GM11168 (cell line): Measurements from ENCODE around the gene FHL5.
"Not testable (repeated sequence)": the region's sequence is repeated elsewhere in the genome, so short reads cannot be mapped to it uniquely, and the experiment has no call there.

Experiments used
- in situ Hi-C: fragments of 300-500 bp; cut with MboI; formaldehyde crosslinking; loops from one replicate; pipeline ENCODE4 v1.12.0; 2022; ENCODE audit warnings: low sequenced_read_pairs; ENCODE audit not compliant: unreplicated experiment

The FHL5 gene

GRCh38 chr6:96608074-96608473 is 45.1 kb downstream of the FHL5 start:
- in situ Hi-C loops, result no loop called here

GRCh38 chr6:96610019-96610418 is 47.1 kb downstream of the FHL5 start:
- in situ Hi-C loops, result no loop called here

DNA sequence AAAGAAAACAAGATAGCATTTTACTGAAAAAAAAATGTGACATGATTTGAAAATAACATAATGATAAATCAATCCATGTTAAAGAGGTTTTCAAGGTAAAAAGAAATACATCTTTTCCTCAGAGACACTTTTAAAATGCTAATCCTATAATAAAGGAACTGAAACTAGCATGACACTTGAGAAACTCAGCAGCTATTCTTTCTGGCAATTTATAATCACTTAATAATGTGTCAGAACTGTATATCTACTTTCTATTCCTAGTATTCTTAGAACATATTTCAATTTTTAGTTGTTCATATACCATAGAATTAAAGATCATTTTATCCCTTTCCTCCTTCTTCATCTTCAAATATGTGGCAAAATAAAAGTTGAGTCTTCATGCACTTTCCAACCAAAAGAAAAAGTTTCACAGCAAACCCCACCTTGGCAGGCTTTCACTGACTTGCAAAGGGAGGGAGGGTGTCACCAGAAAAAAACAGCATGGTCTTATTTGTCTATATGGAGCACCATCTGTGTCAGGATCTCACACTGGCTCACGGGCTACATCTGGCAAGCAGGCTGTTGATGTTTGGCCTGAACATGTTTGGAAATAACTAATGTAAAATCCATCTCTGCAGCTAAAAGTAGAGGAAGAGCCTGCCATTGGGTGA is 48.5 kb downstream of the FHL5 start:
- in situ Hi-C loops, result no loop called here

- in situ Hi-C loops, result no loop called here
Observed at GRCh38 chr6:96613291-96613999, 50.5 kb downstream of the FHL5 start.

DNA sequence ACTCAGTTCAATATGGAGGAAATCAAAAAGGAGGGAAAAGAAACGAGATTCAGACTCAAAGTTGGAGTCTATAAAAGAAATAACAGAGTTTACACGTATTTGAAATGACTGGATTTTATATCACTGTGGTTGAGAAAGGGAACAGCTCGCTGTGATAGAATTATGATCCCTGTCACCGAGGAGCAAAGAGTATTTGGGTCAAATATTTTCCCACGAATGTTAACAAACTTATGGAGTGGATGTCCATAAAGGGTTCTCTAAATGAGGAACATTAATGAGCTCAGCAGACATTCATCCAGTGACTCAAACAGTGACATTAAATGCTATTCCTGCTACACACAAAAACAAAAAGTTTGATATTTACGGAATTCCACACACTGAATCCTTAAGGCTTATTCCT is 57.9 kb downstream of the FHL5 start:
- in situ Hi-C loops, result no loop called here

DNA sequence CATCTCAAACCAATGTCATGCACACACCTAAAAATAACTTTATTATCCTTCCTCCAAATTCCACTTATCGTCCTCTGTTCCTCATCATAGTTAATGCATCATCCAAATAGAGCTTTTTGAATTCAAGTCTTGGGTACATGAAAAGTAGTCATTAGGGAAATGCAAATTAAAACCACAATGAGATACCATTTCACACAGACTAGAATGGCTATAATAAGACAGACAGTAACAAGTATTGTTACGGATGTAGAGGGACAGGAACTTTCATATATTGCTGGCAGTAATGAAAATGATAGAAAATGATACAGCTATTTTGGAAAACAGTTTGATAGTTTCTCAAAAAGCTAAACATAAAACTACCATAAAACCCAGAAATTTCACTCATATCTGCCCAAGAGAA is 59.1 kb downstream of the FHL5 start:
- in situ Hi-C loops, result no loop called here

DNA sequence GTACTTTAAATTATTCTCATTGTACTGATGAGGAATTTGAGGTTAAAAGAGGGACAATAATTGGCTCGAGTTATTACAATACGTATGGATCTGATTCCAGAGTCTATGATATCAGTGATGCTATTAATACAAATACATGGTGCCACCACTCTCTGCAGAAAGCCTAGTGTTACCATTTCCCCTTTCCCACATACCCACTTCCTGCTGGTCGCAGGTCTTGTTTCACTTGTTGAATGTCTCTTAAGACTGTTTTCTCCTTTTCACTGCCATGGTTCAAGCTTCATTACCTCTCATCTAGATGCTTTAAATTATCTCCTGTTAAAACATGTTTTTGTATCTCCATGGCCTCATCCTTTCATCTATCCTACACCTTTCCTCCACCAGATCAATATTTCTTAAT is 62.0 kb downstream of the FHL5 start:
- in situ Hi-C loops, result loop anchor here (5.0 kb wide), 1 partner anchor 272 kb away; the partner anchor contains the start of gene NDUFAF4

GRCh38 chr6:96626759-96627364 is 63.9 kb downstream of the FHL5 start:
- in situ Hi-C loops, result loop anchor here (5.0 kb wide), 1 partner anchor 270 kb away; the partner anchor contains the start of gene NDUFAF4

- in situ Hi-C loops, result loop anchor here (5.0 kb wide), 1 partner anchor 421 kb away; no protein-coding TSS in a partner anchor
Observed at GRCh38 chr6:96631248-96631647, 68.3 kb downstream of the FHL5 start.

GRCh38 chr6:96637979-96638378 is 75.1 kb downstream of the FHL5 start:
- in situ Hi-C loops, result not testable (repeated sequence)

- in situ Hi-C loops, result no loop called here
Observed at GRCh38 chr6:96645106-96645505, 82.2 kb downstream of the FHL5 start.

DNA sequence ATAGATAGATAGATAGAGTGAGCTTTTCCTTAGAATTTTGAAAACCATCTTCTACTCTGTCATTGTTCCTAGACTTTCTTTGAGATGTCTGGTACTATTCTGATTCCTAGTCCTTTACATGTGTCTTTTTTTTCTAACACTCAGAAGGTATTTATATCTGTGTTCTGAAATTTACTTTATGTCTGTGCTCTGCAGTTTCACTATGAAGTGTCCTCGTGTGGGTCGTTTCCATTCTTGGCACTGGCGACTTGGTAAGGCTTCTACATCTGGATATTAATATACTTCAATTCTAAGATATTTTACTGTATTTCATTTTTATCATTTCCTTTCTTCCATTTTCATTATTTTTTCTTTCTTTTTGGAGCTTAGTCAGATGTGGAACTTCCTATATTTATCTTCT is 87.0 kb downstream of the FHL5 start:
- in situ Hi-C loops, result no loop called here

- in situ Hi-C loops, result no loop called here
Observed at GRCh38 chr6:96651816-96652215, 88.9 kb downstream of the FHL5 start.

DNA sequence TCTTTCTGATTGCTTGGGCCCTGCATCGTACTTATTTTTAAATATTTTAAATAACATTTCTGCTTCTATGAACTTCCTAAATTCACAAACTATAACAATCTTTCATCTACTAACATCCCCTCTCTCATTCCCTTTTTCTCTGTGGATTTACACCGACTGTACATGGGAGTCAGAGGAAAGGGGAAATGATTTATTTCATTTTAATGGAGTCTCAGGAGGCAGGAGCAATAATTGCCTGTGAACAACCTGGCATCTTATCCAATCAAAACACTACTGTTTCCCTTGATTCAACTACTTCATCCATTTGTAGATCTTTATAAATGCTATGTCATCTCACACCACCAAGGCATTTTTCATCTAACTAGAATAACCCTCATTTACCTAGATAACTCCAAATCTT is 89.6 kb downstream of the FHL5 start:
- in situ Hi-C loops, result no loop called here

- in situ Hi-C loops, result no loop called here
Observed at GRCh38 chr6:96653181-96653580, 90.3 kb downstream of the FHL5 start.

GRCh38 chr6:96656567-96656966 is 93.6 kb downstream of the FHL5 start:
- in situ Hi-C loops, result no loop called here

DNA sequence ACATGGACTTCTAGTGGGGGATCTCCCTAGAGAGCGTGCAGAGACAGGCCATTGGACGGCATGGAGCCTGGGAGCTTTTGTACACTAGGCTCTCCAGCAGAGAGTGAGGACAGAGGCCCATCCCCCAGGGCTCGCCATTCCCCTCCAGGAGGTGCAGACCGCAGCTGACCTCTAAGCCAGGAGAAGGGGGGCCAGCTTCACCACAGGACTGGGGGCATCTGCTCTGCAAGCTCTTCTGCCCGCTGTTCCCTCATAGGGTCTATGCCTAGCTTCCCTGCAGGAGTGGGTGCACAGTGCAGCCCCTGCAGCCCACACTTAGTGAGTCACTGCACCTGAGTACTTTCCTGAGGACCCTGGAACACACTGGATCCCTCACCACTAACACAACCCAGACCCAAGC is 94.4 kb downstream of the FHL5 start:
- in situ Hi-C loops, result no loop called here

DNA sequence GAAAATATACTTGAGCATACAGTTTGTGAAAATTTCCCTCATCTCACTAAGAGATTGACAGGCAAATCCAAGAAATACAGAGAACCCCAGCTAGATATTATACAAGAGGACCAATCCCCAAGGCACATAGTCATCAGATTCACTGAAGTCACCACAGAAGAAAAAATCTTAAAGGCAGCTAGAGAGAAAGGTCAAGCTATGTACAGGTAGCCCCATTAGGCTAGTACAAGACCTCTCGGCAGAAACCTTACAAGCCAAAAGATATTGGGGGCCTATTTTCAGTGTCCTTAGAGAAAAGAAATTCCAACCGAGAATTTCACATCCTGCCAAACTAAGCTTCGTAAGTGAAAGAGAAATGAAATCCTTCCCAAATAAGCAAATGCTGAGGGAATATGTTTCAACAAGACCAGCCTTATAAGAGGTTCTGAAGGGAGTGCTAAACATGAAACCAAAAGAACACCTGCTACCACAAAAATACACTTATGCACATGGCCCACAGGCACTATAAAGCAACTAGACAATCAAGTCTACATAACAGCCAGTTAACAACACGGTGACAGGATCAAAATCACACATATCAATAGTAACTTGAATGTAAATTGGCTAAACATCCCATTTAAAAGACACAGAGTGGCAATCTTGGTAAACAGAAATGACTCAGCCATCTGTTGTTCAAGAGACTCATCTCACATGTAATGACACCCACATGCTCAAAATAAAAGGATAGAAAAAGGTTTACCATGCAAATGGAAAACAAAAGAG is 96.3 kb downstream of the FHL5 start:
- in situ Hi-C loops, result no loop called here
